GDM1 (cell line): ENCODE measurements around the gene NOPCHAP1.

ENCODE experiments used
- DNase-seq: peaks from one replicate; lab custom pipeline; 2025; lab: John Stamatoyannopoulos, UW

NOPCHAP1 gene

DNA sequence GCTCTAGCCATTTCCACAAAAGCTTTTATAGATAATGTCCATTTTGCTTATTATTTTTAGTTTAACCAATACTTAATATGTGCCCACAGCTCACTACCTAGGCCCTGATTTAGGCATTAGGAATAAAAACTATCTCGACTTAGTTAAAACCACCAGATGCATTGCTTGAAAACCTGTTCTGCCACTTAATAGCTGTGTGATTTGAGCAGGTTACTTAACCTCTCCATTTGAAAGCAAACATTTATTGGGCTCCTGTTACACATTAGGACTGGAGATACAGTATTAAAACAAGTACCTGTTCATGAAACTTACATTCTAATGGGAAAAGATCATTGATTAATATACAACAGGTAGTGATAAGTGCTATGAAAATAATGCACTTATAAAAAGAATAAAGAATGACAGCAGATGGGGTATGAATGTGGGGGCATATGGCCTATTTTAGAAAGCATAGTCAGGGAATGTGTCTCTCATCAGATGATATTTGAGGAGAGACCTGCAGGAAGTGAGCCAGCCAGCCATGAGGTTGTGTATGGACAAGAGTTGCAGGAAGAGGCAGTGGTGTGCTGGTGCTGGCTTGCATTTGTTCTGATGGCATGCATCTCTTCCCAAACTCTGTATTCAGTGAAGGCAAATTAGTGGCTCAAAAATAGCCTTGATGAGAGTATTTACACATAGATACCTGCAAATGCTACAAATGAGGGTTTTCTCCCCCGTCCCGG lies 34.3 kb downstream of the NOPCHAP1 start:
- no peak for DNase-seq

DNA sequence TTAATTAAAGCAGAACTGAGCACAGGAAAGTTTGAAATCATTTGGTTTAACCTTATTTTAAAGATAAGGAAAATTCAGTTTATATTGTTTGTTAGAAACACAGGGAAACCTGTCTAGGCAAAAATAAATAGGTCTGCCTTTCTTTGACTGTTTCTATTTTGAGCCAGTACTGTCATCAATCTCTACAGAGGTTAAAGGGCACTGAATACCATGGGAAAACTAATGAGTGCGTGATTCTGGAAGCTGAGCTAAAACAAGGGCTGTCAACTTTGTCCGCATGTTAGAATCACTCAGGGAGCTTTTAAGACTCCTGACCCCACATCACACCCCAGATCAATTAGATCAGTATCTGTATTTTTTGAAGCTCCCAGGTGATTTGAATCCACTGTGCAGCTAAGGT lies 38.8 kb downstream of the NOPCHAP1 start:
- no peak for DNase-seq

DNA sequence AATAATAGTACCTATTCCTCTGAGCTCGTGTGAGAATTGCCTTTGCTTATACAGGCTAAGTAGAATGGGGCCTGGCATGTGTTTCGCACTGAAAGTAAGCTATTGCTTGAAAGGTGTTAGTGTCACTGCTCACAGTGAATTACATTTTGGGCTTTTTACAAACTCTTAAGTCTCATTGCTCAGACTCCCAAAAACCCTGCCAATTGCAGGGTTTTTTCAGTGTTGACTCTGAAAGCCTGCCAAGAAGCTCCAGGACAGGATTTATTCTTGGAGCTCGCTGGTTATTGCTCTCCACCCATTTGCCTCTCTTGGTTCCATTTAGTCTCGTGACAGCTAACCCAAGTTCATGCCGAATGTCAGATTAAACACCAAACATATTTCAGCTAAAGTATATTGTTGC lies 39.8 kb downstream of the NOPCHAP1 start:
- no peak for DNase-seq

DNA sequence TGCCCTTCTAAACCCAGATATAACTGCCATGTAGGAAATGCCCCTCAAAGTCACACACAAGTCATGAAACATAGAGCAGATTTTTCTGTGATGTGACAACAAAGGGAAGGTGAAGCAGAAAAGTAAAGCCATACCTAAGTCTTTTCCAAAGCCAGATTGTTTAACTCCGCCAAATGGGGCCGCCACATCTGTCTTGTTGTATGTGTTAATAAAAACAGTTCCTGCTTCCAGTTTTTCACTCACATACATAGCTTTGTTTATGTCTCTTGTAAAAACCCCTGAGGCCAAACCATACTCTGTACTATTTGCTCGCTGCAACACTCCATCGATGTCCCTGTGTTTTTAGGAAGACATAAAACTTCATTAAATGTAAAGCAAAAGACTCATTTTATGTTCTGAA lies 40.3 kb downstream of the NOPCHAP1 start:
- DNase-seq = no peak

DNA sequence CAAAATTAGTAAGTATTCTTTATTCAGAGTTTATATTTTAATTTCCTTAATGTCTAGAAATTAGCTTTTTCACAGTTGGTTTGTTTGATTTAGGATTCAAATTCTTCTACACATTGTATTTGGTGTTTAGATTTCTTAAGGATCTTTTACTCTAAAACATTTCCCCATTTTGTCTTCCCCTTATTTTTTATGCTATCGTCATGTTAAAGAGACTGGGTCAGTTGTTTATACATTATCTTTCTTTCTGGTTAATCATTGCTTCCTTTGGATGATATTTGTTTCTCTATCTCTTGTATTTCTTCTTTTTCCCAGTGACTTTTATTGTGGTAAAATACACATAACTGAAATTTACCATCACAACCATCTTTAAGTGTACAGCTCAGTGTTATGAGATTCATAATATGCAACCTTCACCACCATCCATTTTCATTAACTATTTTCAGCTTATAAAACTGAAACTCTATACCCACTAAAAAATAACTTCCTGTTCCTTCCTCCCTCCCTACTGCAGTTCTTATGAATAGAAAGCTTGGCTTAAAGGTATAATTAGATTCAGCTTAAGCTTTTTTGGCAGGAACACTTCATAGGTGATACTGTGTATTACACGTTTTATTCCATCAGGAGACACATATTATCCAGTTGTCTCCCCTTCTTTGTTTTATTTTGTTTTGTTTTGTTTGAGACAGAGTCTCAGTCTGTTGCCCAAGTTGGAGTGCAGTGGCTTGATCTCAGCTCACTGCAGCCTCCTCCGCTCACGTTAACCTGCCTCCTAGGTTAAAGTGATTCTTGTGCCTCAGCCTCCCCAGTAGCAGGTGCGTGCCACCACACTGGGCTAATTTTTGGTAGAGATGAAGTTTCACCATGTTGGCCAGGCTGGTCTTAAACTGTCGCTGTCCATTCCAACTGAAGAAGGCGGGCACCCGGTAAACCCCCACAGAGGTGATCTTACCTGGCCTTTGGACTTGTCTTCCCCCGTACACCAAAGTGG lies 45.0 kb downstream of the NOPCHAP1 start:
- no peak for DNase-seq

DNA sequence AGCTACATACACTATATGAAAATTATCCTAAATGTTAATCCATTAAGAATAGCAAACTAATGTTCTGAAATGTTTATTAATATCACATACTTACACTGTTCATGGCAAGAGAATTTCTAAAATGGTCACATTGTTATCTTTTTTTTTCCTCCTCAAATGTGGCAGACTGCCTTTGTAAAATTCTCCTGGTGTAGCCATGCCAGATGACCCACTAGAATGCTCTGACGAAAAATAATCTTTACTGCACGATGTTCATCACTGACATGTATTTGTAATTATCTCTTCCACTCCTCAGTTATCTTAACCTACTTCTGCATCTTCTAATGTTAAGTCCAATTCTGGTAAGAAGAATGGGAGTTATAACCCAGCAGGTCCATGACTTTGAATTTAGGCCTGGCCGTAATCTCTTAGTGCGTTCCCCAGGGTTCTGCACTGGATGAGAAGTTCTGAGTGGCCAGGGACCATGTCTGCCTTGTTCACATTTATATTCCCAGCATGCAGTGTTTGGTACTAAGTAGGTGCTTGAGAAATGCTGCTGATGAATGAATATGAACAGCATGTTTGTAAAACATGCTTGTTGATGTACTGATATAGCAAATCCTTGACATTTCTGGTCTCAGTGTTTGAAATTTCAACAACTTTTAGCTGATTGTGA lies 46.7 kb downstream of the NOPCHAP1 start:
- no peak for DNase-seq

DNA sequence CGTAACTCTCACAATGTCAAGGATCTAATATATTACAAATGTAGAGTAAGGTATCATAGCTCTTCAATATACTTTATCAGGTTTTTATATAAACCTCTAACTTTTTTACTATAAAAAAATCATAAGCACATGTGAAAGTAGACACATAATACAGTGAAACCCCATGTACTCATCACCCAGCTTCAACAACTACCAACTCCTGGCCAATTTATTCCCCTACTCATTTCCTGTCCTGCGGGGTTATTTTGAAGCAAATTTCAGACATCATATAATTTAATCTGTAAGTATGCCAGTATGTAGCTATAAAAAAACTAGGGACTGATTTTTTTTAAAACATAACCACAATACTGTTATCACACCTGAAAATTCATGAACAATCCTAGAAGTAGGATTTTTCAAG lies 47.7 kb downstream of the NOPCHAP1 start:
- no peak for DNase-seq
